OCI-LY1 (cell line): Measurements from ENCODE around the gene TAB3.

Source experiments
- H2AFZ ChIP-seq: fragments of 200-600 bp; sonication (generic), shearing (Covaris generic); 2 replicates; pipeline ENCODE4 v1.6.0; 2014; ENCODE audit warnings: antibody characterized with exemption, mild to moderate bottlenecking, low read length
- H3F3A ChIP-seq: fragments of 200-600 bp; sonication (generic), shearing (Covaris generic); 2 replicates; pipeline ENCODE4 v1.6.0; 2014; ENCODE audit warnings: mild to moderate bottlenecking, antibody characterized with exemption, low read length, moderate library complexity; ENCODE audit not compliant: insufficient read depth
- H3K27ac ChIP-seq: fragments of 200-600 bp; sonication (generic); 2 replicates; pipeline ENCODE4 v1.5.1; 2014; ENCODE audit warnings: low read length, mixed run types, mild to moderate bottlenecking, low read depth; ENCODE audit not compliant: poor library complexity, severe bottlenecking
- H3K27me3 ChIP-seq: fragments of 200-600 bp; sonication (generic); 2 replicates; pipeline ENCODE4 v1.6.0; 2014; ENCODE audit warnings: antibody characterized with exemption, mild to moderate bottlenecking, low read length, moderate library complexity; ENCODE audit not compliant: insufficient read depth
- H3K36me3 ChIP-seq: fragments of 200-600 bp; sonication (generic); 2 replicates; pipeline ENCODE4 v1.6.1; 2014; ENCODE audit warnings: mild to moderate bottlenecking, antibody characterized with exemption, low read length, moderate library complexity, mixed read lengths; ENCODE audit not compliant: insufficient read depth
- H3K4me1 ChIP-seq: fragments of 200-600 bp; sonication (generic); 2 replicates; pipeline ENCODE4 v1.5.1; 2014; ENCODE audit warnings: mild to moderate bottlenecking, low read length, moderate library complexity; ENCODE audit not compliant: insufficient read depth, severe bottlenecking
- H3K4me2 ChIP-seq: fragments of 200-600 bp; sonication (generic), shearing (Covaris generic); 2 replicates; pipeline ENCODE4 v1.6.1; 2014; ENCODE audit warnings: low read length
- H3K4me3 ChIP-seq: fragments of 200-600 bp; sonication (generic); 2 replicates; pipeline ENCODE4 v1.5.1; 2014; ENCODE audit warnings: low read length, low read depth, mild to moderate bottlenecking, mixed read lengths; ENCODE audit not compliant: poor library complexity, severe bottlenecking
- H3K79me2 ChIP-seq: fragments of 200-600 bp; shearing (Covaris generic); 2 replicates; pipeline ENCODE4 v1.6.1; 2016; ENCODE audit warnings: mixed run types, low read length, mixed read lengths; ENCODE audit not compliant: insufficient read depth
- H3K9ac ChIP-seq: fragments of 200-600 bp; sonication (generic), shearing (Covaris generic); 2 replicates; pipeline ENCODE4 v1.6.1; 2014; ENCODE audit warnings: mild to moderate bottlenecking, low read length, mixed read lengths
- H3K9me2 ChIP-seq: fragments of 200-600 bp; sonication (generic), shearing (Covaris generic); 2 replicates; pipeline ENCODE4 v1.6.1; 2014; ENCODE audit warnings: low read depth, mild to moderate bottlenecking, low read length, mixed read lengths
- H3K9me3 ChIP-seq: fragments of 200-600 bp; shearing (Covaris generic); 2 replicates; pipeline ENCODE4 v1.6.1; 2014; ENCODE audit warnings: low read length, mixed read lengths
- H4K20me1 ChIP-seq: fragments of 200-600 bp; sonication (generic), shearing (Covaris generic); 2 replicates; pipeline ENCODE4 v1.6.0; 2016; ENCODE audit warnings: mild to moderate bottlenecking, low read length; ENCODE audit not compliant: insufficient read depth
- EZH2 ChIP-seq: fragments of 200-600 bp; sonication (generic), shearing (Covaris generic); IDR thresholded peaks from 2 replicates; pipeline ENCODE4 v1.8.0; 2017; ENCODE audit warnings: borderline replicate concordance, mixed run types, mild to moderate bottlenecking, antibody characterized with exemption, low read length, moderate library complexity, mixed read lengths
- TF ChIP-seq, protein P1 (sequence below): fragments of 200-600 bp; sonication (generic), shearing (Covaris generic); IDR thresholded peaks from 2 replicates; pipeline ENCODE4 v1.5.1; 2017; ENCODE audit warnings: mild to moderate bottlenecking, antibody characterized with exemption, low read length, moderate library complexity, mixed read lengths

TAB3 gene

DNA sequence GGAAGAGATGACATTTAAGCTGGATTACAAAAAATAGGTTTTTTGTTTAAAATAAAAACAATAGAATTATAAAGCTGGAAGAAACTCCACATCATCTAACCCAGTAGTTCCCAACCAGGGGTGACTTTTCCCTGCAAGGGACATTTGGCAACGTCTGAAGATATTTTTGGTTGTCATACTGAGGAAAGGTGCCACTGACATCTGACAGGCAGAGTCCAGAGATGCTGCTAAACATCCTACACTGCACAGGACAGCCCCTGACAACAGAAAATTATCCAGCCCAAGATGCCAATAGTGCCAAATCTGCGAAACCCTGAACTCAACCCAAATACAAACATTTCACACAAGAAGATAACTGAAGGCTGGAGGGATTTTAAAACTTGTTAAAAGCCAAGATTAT lies 18.5 kb downstream of the TAB3 start:
- H3K4me3 ChIP-seq, result no peak overlapping the region
- no peak for TF ChIP-seq EZH2
- TF ChIP-seq, protein P1, sequence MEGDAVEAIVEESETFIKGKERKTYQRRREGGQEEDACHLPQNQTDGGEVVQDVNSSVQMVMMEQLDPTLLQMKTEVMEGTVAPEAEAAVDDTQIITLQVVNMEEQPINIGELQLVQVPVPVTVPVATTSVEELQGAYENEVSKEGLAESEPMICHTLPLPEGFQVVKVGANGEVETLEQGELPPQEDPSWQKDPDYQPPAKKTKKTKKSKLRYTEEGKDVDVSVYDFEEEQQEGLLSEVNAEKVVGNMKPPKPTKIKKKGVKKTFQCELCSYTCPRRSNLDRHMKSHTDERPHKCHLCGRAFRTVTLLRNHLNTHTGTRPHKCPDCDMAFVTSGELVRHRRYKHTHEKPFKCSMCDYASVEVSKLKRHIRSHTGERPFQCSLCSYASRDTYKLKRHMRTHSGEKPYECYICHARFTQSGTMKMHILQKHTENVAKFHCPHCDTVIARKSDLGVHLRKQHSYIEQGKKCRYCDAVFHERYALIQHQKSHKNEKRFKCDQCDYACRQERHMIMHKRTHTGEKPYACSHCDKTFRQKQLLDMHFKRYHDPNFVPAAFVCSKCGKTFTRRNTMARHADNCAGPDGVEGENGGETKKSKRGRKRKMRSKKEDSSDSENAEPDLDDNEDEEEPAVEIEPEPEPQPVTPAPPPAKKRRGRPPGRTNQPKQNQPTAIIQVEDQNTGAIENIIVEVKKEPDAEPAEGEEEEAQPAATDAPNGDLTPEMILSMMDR, result no peak
- H3K27ac ChIP-seq, result no peak overlapping the region
- no peak overlapping the region for H3K9ac ChIP-seq
- H2AFZ ChIP-seq, result no peak overlapping the region
- H3K9me3 ChIP-seq, result no peaks in the 10 kb centered on the region
- no peaks in the 10 kb centered on the region for H3K9me2 ChIP-seq
- no peaks in the 10 kb centered on the region for H3K27me3 ChIP-seq
- H4K20me1 ChIP-seq, result no peaks in the 10 kb centered on the region
- H3K79me2 ChIP-seq, result no peaks in the 10 kb centered on the region
- no peaks in the 10 kb centered on the region for H3K4me1 ChIP-seq
- no peak overlapping the region for H3K4me2 ChIP-seq
- H3F3A ChIP-seq, result no peaks in the 10 kb centered on the region
- H3K36me3 ChIP-seq, result no peaks in the 10 kb centered on the region

DNA sequence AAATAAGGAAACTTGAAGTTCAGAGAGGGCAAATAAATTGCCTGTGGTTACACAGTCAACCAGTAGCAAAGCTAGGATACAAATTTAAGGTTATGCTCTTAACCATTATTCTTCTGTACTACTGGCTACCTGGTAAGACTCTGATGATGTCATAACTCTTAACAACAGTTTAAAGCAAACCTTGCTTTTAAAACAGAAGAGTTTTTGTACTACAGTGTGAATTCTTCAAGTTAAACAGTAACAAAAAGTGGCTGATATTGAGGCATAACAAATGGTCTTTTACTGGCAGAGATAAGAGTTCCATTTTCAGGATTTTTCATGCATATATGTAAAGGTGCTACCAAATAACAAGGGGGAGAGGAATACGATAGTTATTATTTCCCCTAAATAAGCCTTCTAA lies 23.4 kb downstream of the TAB3 start:
- Histone ChIP-seq H3K9me3 (no peaks in the 10 kb centered on the region), H4K20me1 (no peaks in the 10 kb centered on the region), H3K27ac (no peak overlapping the region), H3K27me3 (no peaks in the 10 kb centered on the region), H3K9me2 (no peaks in the 10 kb centered on the region), H3K9ac (no peak overlapping the region), H3K4me1 (no peaks in the 10 kb centered on the region), H3K4me3 (no peak overlapping the region), H3F3A (no peaks in the 10 kb centered on the region), H3K79me2 (no peaks in the 10 kb centered on the region), H3K4me2 (no peak overlapping the region), H3K36me3 (no peaks in the 10 kb centered on the region), H2AFZ (no peak overlapping the region)
- TF ChIP-seq EZH2, result no peak
- TF ChIP-seq, protein P1, result no peak

DNA sequence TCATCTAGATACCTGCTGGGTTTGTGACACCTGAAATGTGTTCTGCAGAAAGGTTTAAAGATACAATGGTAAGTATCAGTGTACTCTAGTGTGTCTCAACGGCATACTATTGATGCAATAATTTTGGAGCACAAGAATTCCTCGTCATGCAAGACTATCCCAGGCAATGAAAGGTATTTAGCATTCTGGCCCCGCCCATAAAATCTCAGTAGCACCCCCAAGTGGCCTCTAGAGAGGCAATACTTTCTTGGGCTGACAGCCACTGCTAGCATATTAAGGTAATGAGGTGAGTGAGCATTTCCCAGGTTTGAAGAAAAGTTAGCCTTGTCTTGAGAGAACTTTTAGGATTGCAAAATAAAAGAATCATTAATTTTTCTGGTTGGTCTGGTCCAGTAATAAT lies 24.0 kb downstream of the TAB3 start:
- Histone ChIP-seq H3K79me2 (no peaks in the 10 kb centered on the region), H3K9ac (no peak overlapping the region), H3K36me3 (peaks cover 2% of the 10 kb centered on the region; the same call in 1 of the 2 replicates), H3K27ac (no peak overlapping the region), H3F3A (no peaks in the 10 kb centered on the region), H3K9me2 (no peaks in the 10 kb centered on the region), H3K4me1 (no peaks in the 10 kb centered on the region), H3K4me2 (no peak overlapping the region), H3K4me3 (no peak overlapping the region), H3K9me3 (no peaks in the 10 kb centered on the region), H4K20me1 (no peaks in the 10 kb centered on the region), H3K27me3 (no peaks in the 10 kb centered on the region), H2AFZ (no peak overlapping the region)
- TF ChIP-seq, protein P1, result peak; percentile 31; the same call in 1 of the 2 replicates
- no peak for TF ChIP-seq EZH2
